CD4-positive, alpha-beta T cell treated with Interleukin-6 at 100 ng/mL for 8 hours (primary cell): ENCODE results near the gene TMA7.
"Not testable (repeated sequence)": the region's sequence is repeated elsewhere in the genome, so short reads cannot be mapped to it uniquely, and the experiment has no call there.

Source experiments
- DNase-seq: peaks from one replicate; pipeline ENCODE4 v3.0.0-alpha.2; 2020; ENCODE audit warnings: mixed read lengths, low spot score

The TMA7 gene

DNA sequence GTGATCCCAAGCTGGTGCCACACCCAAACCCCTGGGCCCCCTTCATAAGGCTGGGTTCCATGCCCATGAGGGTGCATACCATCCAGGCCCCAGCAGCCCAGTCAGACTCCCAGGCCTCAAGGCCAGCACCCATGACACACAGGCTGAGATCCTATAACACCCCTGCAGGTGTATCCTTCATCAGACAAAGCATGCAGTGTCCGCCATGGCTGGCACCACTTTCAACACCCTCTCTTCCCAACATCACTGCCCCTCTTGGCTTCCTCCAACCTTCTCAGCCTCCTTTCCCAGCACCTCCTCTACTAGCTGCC, 3.6 kb upstream of the TMA7 start:
- no peak for DNase-seq

- DNase-seq: no peak
Observed at GRCh38 chr3:48436855-48437254, 3.2 kb upstream of the TMA7 start.

GRCh38 chr3:48437812-48438211, 2.2 kb upstream of the TMA7 start:
- DNase-seq: no peak

- no peak for DNase-seq
Observed at GRCh38 chr3:48440590-48440958, 517 bp downstream of the TMA7 start.

DNA sequence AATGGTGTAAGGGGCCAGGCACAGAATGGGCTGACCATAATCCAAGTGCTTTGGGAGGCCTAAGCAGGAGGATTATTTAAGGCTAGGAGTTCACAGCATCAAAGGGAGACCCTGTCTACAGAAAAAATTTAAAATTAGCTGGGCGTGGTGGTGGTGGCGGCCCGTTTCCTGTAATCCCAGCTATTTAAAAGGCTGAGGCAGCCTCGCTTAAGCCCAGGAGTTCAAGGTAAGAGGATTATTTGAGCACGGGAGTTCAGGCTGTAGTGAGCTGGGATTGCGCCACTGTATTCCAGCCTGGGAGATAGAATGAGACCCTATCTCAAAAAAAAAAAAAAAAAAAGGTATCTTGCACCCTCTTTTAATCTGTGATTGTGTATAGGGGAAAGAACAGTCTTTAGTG, 1.9 kb downstream of the TMA7 start:
- no peak for DNase-seq

- DNase-seq: no peak
Observed at GRCh38 chr3:48445277-48445882, 5.3 kb downstream of the TMA7 start.

GRCh38 chr3:48446043-48446424, 6.0 kb downstream of the TMA7 start:
- no peak for DNase-seq

DNA sequence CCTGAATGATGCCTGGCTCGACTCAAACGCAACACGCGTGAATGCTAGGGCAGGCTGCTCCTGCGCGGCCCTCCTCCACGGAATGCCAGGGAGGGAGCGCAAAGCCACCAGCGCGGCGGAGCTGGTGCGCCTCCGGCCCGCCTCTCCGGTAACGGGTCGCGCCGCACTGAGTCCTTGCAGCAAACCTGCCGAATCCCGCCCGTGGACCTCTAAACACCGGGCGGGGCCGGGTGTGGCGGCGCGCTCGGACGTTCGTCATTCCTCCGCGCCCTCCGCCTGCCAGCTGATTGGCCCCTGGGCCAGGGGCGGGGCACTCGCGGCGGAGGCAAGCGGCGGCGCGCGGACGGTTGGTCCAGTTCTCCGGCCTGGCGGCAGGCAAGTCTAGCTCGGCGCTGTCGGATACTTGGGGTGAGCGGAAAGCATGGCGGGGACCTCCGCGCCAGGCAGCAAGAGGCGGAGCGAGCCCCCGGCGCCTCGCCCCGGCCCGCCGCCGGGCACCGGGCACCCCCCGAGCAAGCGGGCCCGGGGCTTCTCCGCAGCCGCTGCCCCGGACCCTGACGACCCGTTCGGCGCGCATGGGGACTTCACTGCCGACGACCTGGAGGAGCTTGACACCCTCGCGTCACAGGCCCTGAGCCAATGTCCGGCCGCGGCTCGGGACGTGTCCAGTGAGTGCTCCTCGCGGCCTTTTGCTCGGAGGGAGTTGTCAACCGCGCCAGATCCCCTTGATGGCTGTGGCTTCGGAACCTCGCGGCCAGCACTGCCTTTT, 6.6 kb downstream of the TMA7 start, which contains the start of gene ATRIP:
Gene ATRIP (plus strand): TSS at position 313 of the 769 bp plus-strand sequence. CDS start 109 bp downstream, at position 422.
- DNase-seq: peak; percentile 79

DNA sequence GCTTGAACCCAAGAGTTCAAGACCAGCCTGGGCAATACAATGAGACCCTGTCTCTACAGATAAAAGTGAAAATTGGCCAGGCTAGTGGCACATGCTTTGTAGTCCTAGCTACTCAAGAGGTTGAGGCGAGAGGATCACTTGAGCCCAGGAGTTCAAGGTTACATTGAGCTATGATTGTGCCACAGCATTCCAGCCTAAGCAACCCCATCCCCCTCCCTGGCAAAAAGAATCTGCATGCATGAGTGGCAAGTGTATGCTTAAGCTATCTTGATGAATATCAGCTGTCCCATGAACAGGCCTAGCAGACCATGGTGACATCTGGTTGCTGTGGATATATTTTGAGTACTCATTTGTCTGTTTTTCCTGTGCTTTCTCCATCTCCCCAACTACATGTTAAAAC, 11.2 kb downstream of the TMA7 start:
- no peak for DNase-seq

DNA sequence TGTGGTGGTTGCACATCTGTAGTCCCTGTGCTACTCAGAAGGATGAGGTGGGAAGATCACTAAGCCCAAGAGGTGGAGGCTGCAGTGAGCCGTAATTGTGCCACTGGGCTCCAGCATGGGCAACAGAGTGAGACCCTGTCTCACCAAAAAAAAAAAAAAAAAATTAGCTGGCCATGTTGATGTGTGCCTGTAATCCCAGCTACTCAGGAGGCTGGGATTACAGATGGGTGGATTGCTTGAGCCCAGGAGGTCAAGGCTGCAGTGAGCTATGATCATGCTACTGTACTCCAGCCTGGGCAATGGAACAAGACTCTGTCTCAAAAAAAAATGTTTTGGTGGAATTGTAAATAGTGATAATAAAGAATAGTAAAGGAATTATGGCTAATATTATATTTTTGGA, 16.4 kb downstream of the TMA7 start:
- DNase-seq: no peak

DNA sequence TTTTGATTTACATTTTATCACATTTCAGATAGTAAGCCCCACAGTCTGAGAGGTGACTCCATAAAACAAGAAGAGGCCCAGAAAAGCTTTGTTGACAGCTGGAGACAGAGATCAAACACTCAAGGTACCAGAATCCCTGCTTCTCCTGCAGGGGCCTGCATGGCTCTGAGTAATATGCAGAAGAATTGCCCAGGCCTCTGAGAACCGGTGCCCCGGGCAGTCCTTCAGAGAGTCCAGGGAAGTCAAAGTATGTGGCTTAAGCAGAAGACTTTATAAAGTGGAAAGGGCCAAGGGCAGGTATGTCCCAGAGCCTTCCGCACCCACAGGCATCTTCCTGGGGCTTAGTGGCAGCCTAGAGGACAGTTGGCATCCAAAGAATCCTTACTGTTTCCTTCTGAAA, 19.3 kb downstream of the TMA7 start:
- no peak for DNase-seq

GRCh38 chr3:48459773-48460516, 19.9 kb downstream of the TMA7 start:
- DNase-seq: no peak

DNA sequence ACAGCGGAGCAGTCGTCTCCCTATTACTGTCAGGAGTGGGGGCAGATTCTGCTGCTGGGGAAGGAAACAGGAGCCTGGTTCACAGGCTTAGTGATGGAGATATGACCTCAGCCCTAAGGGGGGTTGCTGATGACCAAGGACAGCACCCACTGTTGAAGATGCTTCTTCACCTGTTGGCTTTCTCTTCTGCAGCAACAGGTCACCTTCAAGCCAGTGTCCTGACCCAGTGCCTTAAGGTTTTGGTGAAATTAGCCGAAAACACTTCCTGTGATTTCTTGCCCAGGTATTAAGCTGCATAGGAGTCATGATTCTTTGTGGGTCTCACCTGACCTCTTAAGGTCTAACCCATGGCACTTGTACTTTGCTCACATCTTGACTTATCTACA, 20.5 kb downstream of the TMA7 start:
- no peak for DNase-seq

GRCh38 chr3:48461767-48462166, 21.7 kb downstream of the TMA7 start:
- not testable (repeated sequence) for DNase-seq

- DNase-seq: no peak
Observed at GRCh38 chr3:48463703-48464102, 23.6 kb downstream of the TMA7 start.

DNA sequence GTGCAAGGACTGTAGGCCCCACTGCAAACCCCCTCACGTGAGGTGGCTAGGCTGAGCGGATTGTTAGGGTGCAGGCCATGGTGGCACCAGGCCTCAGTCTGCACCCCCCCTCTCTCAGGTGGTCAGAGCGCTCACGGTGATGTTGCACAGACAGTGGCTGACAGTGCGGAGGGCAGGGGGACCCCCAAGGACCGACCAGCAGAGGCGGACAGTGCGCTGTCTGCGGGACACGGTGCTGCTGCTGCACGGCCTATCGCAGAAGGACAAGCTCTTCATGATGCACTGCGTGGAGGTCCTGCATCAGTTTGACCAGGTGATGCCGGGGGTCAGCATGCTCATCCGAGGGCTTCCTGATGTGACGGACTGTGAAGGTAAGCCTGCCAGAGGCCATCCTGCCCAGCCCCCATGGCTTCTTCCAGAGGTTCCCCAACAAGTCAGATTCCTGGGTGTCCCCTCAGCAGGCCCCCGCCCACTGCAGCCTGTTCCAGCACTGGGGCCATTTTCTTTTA, 24.7 kb downstream of the TMA7 start:
- DNase-seq: no peak

DNA sequence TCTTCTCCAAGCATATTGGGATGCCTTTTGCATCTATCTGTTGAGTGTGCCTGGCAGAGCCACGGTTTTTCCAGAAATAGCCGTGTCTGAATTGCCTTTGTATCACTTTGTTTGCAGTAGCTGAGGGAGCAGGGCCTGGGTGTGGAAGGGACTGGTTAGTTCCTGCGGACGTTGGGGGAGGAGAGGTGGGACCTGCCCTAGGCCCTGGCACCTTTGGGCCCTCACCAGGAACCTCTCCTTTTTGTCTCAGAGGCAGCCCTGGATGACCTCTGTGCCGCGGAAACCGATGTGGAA, 25.1 kb downstream of the TMA7 start:
- no peak for DNase-seq

DNA sequence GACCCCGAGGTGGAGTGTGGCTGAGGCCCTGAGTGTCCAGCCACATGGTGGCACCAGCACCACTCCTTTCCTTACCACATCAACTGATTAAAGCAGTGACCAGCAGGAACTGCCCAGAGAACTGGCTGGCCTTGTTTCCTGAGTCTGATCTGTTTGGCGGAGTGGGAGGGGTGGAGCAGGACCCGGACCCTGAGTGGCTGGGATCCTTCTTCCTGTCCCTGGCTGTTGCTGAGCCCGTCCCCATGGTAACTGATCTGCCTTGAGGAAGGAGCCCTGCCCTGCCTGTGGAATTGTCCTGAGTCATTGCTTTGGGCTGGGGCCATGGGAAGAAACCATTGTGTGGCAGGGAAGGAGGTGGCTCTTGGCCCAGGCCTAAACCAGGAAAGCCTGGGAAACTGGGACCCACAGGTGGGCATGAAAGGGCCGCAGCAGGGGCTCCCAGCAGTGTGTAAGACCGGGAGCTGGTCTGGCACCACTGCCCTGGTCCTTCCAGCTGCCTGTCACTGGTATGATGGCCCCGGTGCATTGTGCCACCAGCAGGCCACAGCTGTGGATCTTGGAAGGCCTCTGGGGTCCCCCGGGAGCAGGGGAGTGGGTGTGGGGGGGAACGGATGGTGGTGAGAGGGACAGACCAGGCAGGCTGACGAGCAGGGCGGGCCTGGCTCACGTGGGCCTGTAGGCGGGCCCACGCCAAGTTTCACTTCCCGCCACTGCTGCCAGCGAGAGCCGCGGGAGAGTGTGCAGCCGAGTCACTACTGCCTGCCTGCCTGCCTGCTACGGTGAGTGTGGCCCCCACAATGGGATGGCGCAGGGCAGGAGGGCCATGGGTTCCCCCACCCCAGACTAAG, 25.7 kb downstream of the TMA7 start:
- DNase-seq: peak; percentile 80

DNA sequence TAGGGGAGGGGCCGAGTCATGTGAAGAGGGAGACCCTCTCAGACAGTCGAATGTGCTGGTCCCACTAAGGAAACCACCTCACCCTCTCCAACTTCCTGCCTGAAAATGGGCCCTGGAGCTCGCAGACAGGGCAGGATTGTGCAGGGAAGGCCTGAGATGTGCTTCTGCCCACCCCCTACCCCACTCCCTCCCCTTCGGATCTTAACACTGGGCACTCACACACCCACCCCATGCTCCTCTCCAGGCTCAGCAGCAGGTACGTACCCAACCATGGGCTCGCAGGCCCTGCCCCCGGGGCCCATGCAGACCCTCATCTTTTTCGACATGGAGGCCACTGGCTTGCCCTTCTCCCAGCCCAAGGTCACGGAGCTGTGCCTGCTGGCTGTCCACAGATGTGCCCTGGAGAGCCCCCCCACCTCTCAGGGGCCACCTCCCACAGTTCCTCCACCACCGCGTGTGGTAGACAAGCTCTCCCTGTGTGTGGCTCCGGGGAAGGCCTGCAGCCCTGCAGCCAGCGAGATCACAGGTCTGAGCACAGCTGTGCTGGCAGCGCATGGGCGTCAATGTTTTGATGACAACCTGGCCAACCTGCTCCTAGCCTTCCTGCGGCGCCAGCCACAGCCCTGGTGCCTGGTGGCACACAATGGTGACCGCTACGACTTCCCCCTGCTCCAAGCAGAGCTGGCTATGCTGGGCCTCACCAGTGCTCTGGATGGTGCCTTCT, 26.5 kb downstream of the TMA7 start:
- peak; percentile 26 for DNase-seq

DNA sequence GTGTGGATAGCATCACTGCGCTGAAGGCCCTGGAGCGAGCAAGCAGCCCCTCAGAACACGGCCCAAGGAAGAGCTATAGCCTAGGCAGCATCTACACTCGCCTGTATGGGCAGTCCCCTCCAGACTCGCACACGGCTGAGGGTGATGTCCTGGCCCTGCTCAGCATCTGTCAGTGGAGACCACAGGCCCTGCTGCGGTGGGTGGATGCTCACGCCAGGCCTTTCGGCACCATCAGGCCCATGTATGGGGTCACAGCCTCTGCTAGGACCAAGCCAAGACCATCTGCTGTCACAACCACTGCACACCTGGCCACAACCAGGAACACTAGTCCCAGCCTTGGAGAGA, 27.0 kb downstream of the TMA7 start:
- no peak for DNase-seq

- no peak for DNase-seq
Observed at GRCh38 chr3:48467473-48468267, 27.6 kb downstream of the TMA7 start.
